Mesendoderm (in vitro differentiated cells): ENCODE measurements around the gene LCE2D.
"Not testable (repeated sequence)": the region's sequence is repeated elsewhere in the genome, so short reads cannot be mapped to it uniquely, and the experiment has no call there.

ENCODE experiments used
- DNase-seq: peaks from one replicate; pipeline ENCODE4 v3.0.0; 2013
- H2AK5ac ChIP-seq: 2 replicates; pipeline ENCODE4 v1.6.1; 2013; ENCODE audit warnings: low read length, inconsistent platforms
- H2BK120ac ChIP-seq: 2 replicates; pipeline ENCODE4 v1.6.1; 2013; ENCODE audit warnings: low read depth, mild to moderate bottlenecking, low read length, moderate library complexity, mixed read lengths
- H2BK15ac ChIP-seq: replicated peaks from 2 replicates; pipeline ENCODE4 v1.6.1; 2013; ENCODE audit warnings: low read depth, mild to moderate bottlenecking, moderate library complexity
- H2BK5ac ChIP-seq: 2 replicates; pipeline ENCODE4 v1.6.1; 2013; ENCODE audit warnings: low read length, inconsistent platforms
- H3K18ac ChIP-seq: 2 replicates; pipeline ENCODE4 v1.6.1; 2013; ENCODE audit warnings: mild to moderate bottlenecking, low read length, mixed read lengths
- H3K23ac ChIP-seq: one replicate; pipeline ENCODE4 v1.6.1; 2013; ENCODE audit warnings: low read length
- H3K27ac ChIP-seq: 2 replicates; pipeline ENCODE4 v1.5.1; 2013; ENCODE audit warnings: low read depth, mild to moderate bottlenecking, inconsistent platforms, low read length, moderate library complexity
- H3K27me3 ChIP-seq: 2 replicates; pipeline ENCODE4 v1.6.1; 2013; ENCODE audit warnings: low read length, control low read depth, mild to moderate bottlenecking, inconsistent platforms; ENCODE audit not compliant: insufficient read depth, poor library complexity
- H3K36me3 ChIP-seq: 2 replicates; pipeline ENCODE4 v1.6.1; 2013; ENCODE audit warnings: low read length, inconsistent platforms; ENCODE audit not compliant: control insufficient read depth, insufficient read depth
- H3K4ac ChIP-seq: one replicate; pipeline ENCODE4 v1.6.1; 2013; ENCODE audit warnings: low read depth, mild to moderate bottlenecking, low read length, moderate library complexity
- H3K4me1 ChIP-seq: 2 replicates; pipeline ENCODE4 v1.6.1; 2013; ENCODE audit warnings: low read depth, low read length, inconsistent platforms; ENCODE audit not compliant: control insufficient read depth
- H3K4me2 ChIP-seq: 2 replicates; pipeline ENCODE4 v1.6.1; 2013; ENCODE audit warnings: low read length
- H3K4me3 ChIP-seq: 2 replicates; pipeline ENCODE4 v1.5.1; 2013; ENCODE audit warnings: mild to moderate bottlenecking, low read length
- H3K56ac ChIP-seq: one replicate; pipeline ENCODE4 v1.6.1; 2013; ENCODE audit warnings: low read length
- H3K79me1 ChIP-seq: 2 replicates; pipeline ENCODE4 v1.6.1; 2013; ENCODE audit warnings: low read length, inconsistent platforms
- H3K79me2 ChIP-seq: 2 replicates; pipeline ENCODE4 v1.6.1; 2013; ENCODE audit warnings: mild to moderate bottlenecking, low read length; ENCODE audit not compliant: control insufficient read depth, insufficient read depth
- H3K9ac ChIP-seq: 2 replicates; pipeline ENCODE4 v1.6.1; 2013; ENCODE audit warnings: low read length, inconsistent platforms
- H4K5ac ChIP-seq: one replicate; pipeline ENCODE4 v1.6.1; 2013; ENCODE audit warnings: low read length
- H4K8ac ChIP-seq: one replicate; pipeline ENCODE4 v1.6.1; 2013; ENCODE audit warnings: low read depth, mild to moderate bottlenecking, control low read depth, low read length, moderate library complexity
- WGBS: extraction: QIAGEN DNeasy Blood & Tissue Kit; methylation state at CpG from one replicate; pipeline ENCODE4 v1.1.7; 2013; ENCODE audit warnings: low lambda C conversion rate, missing lambda C conversion rate; ENCODE audit not compliant: insufficient coverage; ENCODE audit errors: extremely low coverage; 5-methylcytosine and 5-hydroxymethylcytosine counted together

Gene LCE2D

DNA sequence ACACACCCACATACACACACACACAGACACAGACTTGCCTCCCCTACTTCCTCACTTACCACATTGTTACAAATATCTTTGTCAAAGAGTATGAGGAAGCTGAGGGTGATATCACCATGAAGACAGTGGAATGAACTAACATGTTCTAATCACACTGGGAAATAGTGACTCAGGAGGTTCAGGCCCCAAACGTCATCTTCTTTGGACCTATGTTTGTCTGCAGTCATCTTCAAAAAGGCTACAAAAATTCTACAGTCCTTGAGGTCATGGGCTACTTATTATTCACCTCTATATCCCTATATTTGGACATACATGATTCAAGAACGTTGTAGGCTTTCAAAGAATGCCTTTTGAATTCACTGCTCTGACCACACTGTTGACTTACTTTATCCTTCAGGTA, 9.8 kb downstream of the LCE2D start:
- H3K23ac ChIP-seq: no peak overlapping the region
- DNase-seq: no peak
- no peaks in the 10 kb centered on the region for H3K79me2 ChIP-seq
- no peaks in the 10 kb centered on the region for H3K36me3 ChIP-seq
- no peak overlapping the region for H4K8ac ChIP-seq
- no peak overlapping the region for H4K5ac ChIP-seq
- H3K4me3 ChIP-seq: no peak overlapping the region
- no peak overlapping the region for H3K4ac ChIP-seq
- no peak overlapping the region for H3K27ac ChIP-seq
- no peaks in the 10 kb centered on the region for H3K4me1 ChIP-seq
- no peak overlapping the region for H2BK5ac ChIP-seq
- H3K18ac ChIP-seq: no peak overlapping the region
- WGBS: no CpG with 5 or more reads among the region's 2 CpGs
- no peak overlapping the region for H3K4me2 ChIP-seq
- no peaks in the 10 kb centered on the region for H3K27me3 ChIP-seq
- H2BK15ac ChIP-seq: no peak overlapping the region
- no peak overlapping the region for H3K9ac ChIP-seq
- no peak overlapping the region for H3K56ac ChIP-seq
- no peaks in the 10 kb centered on the region for H3K79me1 ChIP-seq
- no peak overlapping the region for H2AK5ac ChIP-seq
- no peak overlapping the region for H2BK120ac ChIP-seq

DNA sequence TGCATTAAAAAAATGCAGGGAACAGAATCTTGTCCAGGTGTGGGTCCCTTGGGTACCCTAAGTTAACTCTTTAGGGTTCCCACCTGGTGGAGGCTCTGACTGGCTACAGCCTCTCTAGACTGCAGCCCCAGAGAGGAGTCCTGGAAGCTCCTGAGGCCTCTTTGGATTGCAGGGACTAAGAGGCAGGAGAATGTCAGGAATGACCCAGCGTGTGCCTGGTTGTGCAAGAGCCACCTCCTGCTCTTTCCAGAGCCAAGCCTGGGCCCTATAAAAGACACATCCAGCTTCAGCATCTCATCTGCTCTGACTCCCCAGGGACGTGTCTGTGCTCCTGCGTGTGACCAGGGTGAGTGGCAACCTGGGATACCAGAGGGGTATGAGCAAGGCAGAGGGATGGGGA, 11.8 kb downstream of the LCE2D start, which contains the start of gene LCE2C:
Gene LCE2C (plus strand): TSS at position 297 of the 400 bp plus-strand sequence. CDS start 737 bp downstream, outside the sequence.
- H3K18ac ChIP-seq: not testable (repeated sequence)

DNA sequence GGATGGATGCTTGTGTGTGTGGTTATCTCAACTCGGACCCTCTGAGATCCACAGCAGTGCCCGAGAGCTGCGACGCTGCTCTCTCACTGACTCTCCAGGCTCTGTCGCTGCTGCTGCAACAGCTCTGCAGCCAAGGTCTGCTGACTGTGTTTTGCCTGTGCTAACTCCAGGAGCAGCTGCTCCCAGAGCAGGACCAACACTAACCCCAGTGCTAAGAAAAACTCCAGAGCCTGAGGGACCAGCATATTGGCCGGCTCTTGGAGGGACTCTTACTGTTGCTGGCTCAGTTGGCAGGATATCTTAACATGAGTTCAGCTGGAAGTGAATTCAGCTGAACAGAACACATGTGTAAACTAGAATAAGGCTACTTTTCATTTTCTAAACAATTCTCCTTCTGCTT, 16.3 kb downstream of the LCE2D start:
- DNase-seq: no peak
- no CpG with 5 or more reads among the region's 6 CpGs for WGBS
- no peak overlapping the region for H3K4me2 ChIP-seq

More for the DNA sequence above, 11.8 kb downstream of the LCE2D start, which contains the start of gene LCE2C:
- H3K56ac ChIP-seq, H3K27me3 ChIP-seq, H2AK5ac ChIP-seq, H3K27ac ChIP-seq, H2BK5ac ChIP-seq, H3K9ac ChIP-seq, H3K4me3 ChIP-seq, H3K4ac ChIP-seq, DNase-seq, H3K36me3 ChIP-seq, H4K8ac ChIP-seq, H2BK15ac ChIP-seq, H3K79me1 ChIP-seq, H3K23ac ChIP-seq, H4K5ac ChIP-seq, H2BK120ac ChIP-seq, H3K79me2 ChIP-seq, H3K4me2 ChIP-seq, H3K4me1 ChIP-seq: not testable (repeated sequence)
- no CpG with 5 or more reads among the region's 3 CpGs for WGBS

DNA sequence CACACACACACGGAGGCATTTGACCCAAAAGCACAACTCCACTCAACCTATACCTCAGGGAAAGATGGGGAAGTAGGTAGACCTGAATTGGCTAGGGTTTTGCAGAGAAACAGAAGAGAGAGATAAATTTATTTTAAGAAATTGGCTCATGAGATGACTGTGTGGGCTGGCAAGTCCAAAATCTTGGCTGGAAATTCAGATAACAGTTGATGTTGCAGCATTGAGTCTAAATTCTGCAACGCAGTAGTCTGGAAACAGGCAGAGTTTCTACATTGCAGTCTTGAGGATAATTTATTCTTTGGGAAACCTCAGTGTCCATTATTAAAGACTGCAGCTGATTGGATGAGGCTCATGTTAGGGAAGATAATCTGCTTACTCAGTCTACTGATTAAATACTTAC, 18.4 kb downstream of the LCE2D start:
- Histone ChIP-seq H3K56ac (no peak overlapping the region), H3K27ac (no peak overlapping the region), H3K4me2 (no peak overlapping the region), H3K4me3 (no peak overlapping the region), H3K9ac (no peak overlapping the region), H3K36me3 (no peaks in the 10 kb centered on the region), H4K8ac (no peak overlapping the region), H2BK15ac (no peak overlapping the region), H3K18ac (no peak overlapping the region), H3K4me1 (no peaks in the 10 kb centered on the region), H4K5ac (no peak overlapping the region), H2AK5ac (no peak overlapping the region), H2BK5ac (no peak overlapping the region), H2BK120ac (no peak overlapping the region), H3K23ac (no peak overlapping the region), H3K27me3 (no peaks in the 10 kb centered on the region), H3K79me1 (no peaks in the 10 kb centered on the region), H3K4ac (no peak overlapping the region), H3K79me2 (no peaks in the 10 kb centered on the region)
- DNase-seq: no peak
- no CpG with 5 or more reads among the region's 2 CpGs for WGBS

More for the DNA sequence above, 16.3 kb downstream of the LCE2D start:
- H4K5ac ChIP-seq: no peak overlapping the region
- H3K4ac ChIP-seq: no peak overlapping the region
- no peak overlapping the region for H3K56ac ChIP-seq
- no peaks in the 10 kb centered on the region for H3K79me2 ChIP-seq
- H2BK5ac ChIP-seq: no peak overlapping the region
- H2BK120ac ChIP-seq: no peak overlapping the region
- no peaks in the 10 kb centered on the region for H3K4me1 ChIP-seq
- H3K36me3 ChIP-seq: no peaks in the 10 kb centered on the region
- no peak overlapping the region for H3K4me3 ChIP-seq
- no peak overlapping the region for H4K8ac ChIP-seq
- no peak overlapping the region for H3K9ac ChIP-seq
- no peaks in the 10 kb centered on the region for H3K79me1 ChIP-seq
- no peaks in the 10 kb centered on the region for H3K27me3 ChIP-seq
- no peak overlapping the region for H3K18ac ChIP-seq
- H3K27ac ChIP-seq: no peak overlapping the region
- H3K23ac ChIP-seq: no peak overlapping the region
- H2BK15ac ChIP-seq: no peak overlapping the region
- H2AK5ac ChIP-seq: no peak overlapping the region

DNA sequence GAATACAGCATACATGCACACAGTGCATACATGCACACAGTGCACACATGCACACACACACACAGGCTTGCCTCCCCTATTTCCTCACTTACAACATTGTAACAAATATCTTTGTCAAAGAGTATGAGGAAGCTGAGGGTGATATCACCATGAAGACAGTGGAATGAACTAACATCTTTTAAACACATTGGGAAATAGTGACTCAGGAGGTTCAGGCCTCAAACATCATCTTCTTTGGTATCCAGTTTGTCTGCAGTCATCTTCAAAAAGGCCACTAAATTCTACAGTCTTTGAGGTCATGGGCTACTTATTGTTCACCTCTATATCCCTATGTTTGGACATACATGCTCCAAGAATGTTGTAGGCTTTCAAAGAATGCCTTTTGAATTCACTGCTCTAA, 20.7 kb downstream of the LCE2D start:
- no peak overlapping the region for H2BK5ac ChIP-seq
- H3K23ac ChIP-seq: no peak overlapping the region
- H3K4me1 ChIP-seq: no peaks in the 10 kb centered on the region
- H3K27ac ChIP-seq: no peak overlapping the region
- no peak overlapping the region for H3K4ac ChIP-seq
- no peak overlapping the region for H3K9ac ChIP-seq
- H3K56ac ChIP-seq: no peak overlapping the region
- H3K4me2 ChIP-seq: no peak overlapping the region
- H3K27me3 ChIP-seq: no peaks in the 10 kb centered on the region
- no peaks in the 10 kb centered on the region for H3K79me1 ChIP-seq
- no peaks in the 10 kb centered on the region for H3K36me3 ChIP-seq
- no peak overlapping the region for H2AK5ac ChIP-seq
- no peak overlapping the region for H4K8ac ChIP-seq
- no peak overlapping the region for H4K5ac ChIP-seq
- H2BK120ac ChIP-seq: no peak overlapping the region
- H2BK15ac ChIP-seq: no peak overlapping the region
- no peak overlapping the region for H3K18ac ChIP-seq
- DNase-seq: no peak
- H3K79me2 ChIP-seq: no peaks in the 10 kb centered on the region
- no peak overlapping the region for H3K4me3 ChIP-seq

DNA sequence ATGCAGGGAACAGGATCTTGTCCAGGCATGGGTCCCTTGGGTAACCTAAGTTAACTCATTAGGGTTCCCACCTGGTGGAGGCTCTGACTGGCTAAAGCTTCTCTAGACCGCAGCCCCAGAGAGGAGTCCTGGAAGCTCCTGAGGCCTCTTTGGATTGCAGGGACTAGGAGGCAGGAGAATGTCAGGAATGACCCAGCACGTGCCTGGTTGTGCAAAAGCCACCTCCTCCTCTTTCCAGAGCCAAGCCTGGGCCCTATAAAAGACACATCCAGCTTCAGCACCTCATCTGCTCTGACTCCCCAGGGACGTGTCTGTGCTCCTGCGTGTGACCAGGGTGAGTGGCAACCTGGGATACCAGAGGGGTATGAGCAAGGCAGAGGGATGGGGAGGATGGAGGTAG, 22.6 kb downstream of the LCE2D start, which contains the start of gene LCE2B:
Gene LCE2B (plus strand): TSS at position 301 of the 400 bp plus-strand sequence. CDS start 721 bp downstream, outside the sequence.
- H3K9ac ChIP-seq, H2BK5ac ChIP-seq, H3K18ac ChIP-seq, H3K4me3 ChIP-seq, DNase-seq, H2BK120ac ChIP-seq, H3K27ac ChIP-seq, H3K36me3 ChIP-seq, H3K4ac ChIP-seq, H2AK5ac ChIP-seq, H3K4me1 ChIP-seq, H3K79me2 ChIP-seq, H3K27me3 ChIP-seq, H3K79me1 ChIP-seq, H4K5ac ChIP-seq, H3K56ac ChIP-seq, H2BK15ac ChIP-seq, H4K8ac ChIP-seq, H3K4me2 ChIP-seq, H3K23ac ChIP-seq: not testable (repeated sequence)
- no CpG with 5 or more reads among the region's 4 CpGs for WGBS
